ENCODE data around the gene MARCHF10. TPM values are rescaled to one million over a fixed set of nuclear protein-coding genes. Genes with fewer than 3 reads are reported as not detected.

Gene MARCHF10
- total RNA-seq, 2 donors from 2014 or later: under 0.01 TPM; not detected in 1

- intact Hi-C loops (cut with DNase I): no loop called here
- Histone ChIP-seq H3K4me1 (peaks cover 10% of the 10 kb centered on the region), H3K27ac (no peak overlapping the region), H3K36me3 (replicated peaks in 1 of 2; ENCODE audit: insufficient read depth in 1 of 2, low read depth in 2 of 2) (no peaks in the 10 kb centered on the region), H3K9me3 (peaks cover 0 to 6% (median 0%) of the 10 kb centered on the region in 3 donors), H3K27me3 (no peaks in the 10 kb centered on the region), H3K4me3 (no peak overlapping the region)
- 78 to 87% methylated on average over 4 of the region's 4 CpGs for WGBS, 2 donors
- DNase-seq (no peak), ATAC-seq (no peak)
- TF ChIP-seq CTCF (IDR thresholded peaks at IDR 0.05) (no peak), POLR2A (IDR thresholded peaks at IDR 0.05) (no peak)
These were observed 1.5 kb upstream of the MARCHF10 start for GRCh38 chr17:62809656-62810055.

GRCh38 chr17:62808576-62808970, 459 bp upstream of the MARCHF10 start:
- TF ChIP-seq CTCF (IDR thresholded peaks at IDR 0.05) (no peak), POLR2A (IDR thresholded peaks at IDR 0.05) (no peak)
- intact Hi-C loops (cut with DNase I): no loop called here
- Histone ChIP-seq H3K9me3 (no peaks in the 10 kb centered on the region), H3K4me3 (no peak overlapping the region), H3K27me3 (no peaks in the 10 kb centered on the region), H3K27ac (no peak overlapping the region), H3K4me1 (peaks cover 10% of the 10 kb centered on the region), H3K36me3 (replicated peaks in 1 of 2; ENCODE audit: insufficient read depth in 1 of 2, low read depth in 2 of 2) (no peaks in the 10 kb centered on the region)
- WGBS, 2 donors: 64 to 75% methylated on average over 10 of the region's 10 CpGs
- ATAC-seq (peak; percentile 15), DNase-seq (no peak)

GRCh38 chr17:62805234-62805633, 2.9 kb downstream of the MARCHF10 start:
- H3K4me1 ChIP-seq: peaks cover 14% of the 10 kb centered on the region
- DNase-seq (no peak), ATAC-seq (no peak)
- H3K27ac ChIP-seq: no peak overlapping the region
- WGBS, 2 donors: 72 to 82% methylated on average over 3 of the region's 3 CpGs
- intact Hi-C loops (cut with DNase I): no loop called here
- no peak overlapping the region for H3K4me3 ChIP-seq
- H3K36me3 ChIP-seq (replicated peaks in 1 of 2; ENCODE audit: insufficient read depth in 1 of 2, low read depth in 2 of 2): no peaks in the 10 kb centered on the region
- H3K9me3 ChIP-seq: no peaks in the 10 kb centered on the region
- H3K27me3 ChIP-seq: no peaks in the 10 kb centered on the region
- TF ChIP-seq POLR2A (IDR thresholded peaks at IDR 0.05) (no peak), CTCF (IDR thresholded peaks at IDR 0.05) (no peak)

GRCh38 chr17:62804822-62805221, 3.3 kb downstream of the MARCHF10 start:
- 65 to 71% methylated on average over 8 of the region's 8 CpGs for WGBS, 2 donors
- Histone ChIP-seq H3K4me1 (peaks cover 17% of the 10 kb centered on the region), H3K9me3 (no peaks in the 10 kb centered on the region), H3K36me3 (replicated peaks in 1 of 2; ENCODE audit: insufficient read depth in 1 of 2, low read depth in 2 of 2) (no peaks in the 10 kb centered on the region), H3K4me3 (no peak overlapping the region), H3K27me3 (no peaks in the 10 kb centered on the region), H3K27ac (no peak overlapping the region)
- intact Hi-C loops (cut with DNase I): no loop called here
- DNase-seq (no peak), ATAC-seq (no peak)
- no peak for TF ChIP-seq CTCF (IDR thresholded peaks at IDR 0.05)
- TF ChIP-seq POLR2A (IDR thresholded peaks at IDR 0.05): no peak

GRCh38 chr17:62804025-62804424, 4.1 kb downstream of the MARCHF10 start:
- Histone ChIP-seq H3K4me3 (no peak overlapping the region), H3K27me3 (peaks cover 0 to 3% of the 10 kb centered on the region in 2 donors), H3K9me3 (no peaks in the 10 kb centered on the region), H3K4me1 (peaks cover 17% of the 10 kb centered on the region), H3K27ac (no peak overlapping the region), H3K36me3 (replicated peaks in 1 of 2; ENCODE audit: insufficient read depth in 1 of 2, low read depth in 2 of 2) (no peaks in the 10 kb centered on the region)
- no peak for DNase-seq
- no peak for ATAC-seq
- TF ChIP-seq POLR2A (IDR thresholded peaks at IDR 0.05) (no peak), CTCF (IDR thresholded peaks at IDR 0.05) (no peak)
- intact Hi-C loops (cut with DNase I): no loop called here
- 76 to 85% methylated on average over 12 of the region's 12 CpGs for WGBS, 2 donors
